Activated CD4-positive, alpha-beta T cell treated with anti-CD3 and anti-CD28 coated beads, Interleukin-2, amount 10 ng/mL, durations not matched to agents 24 days and 14 days (primary cell): ENCODE data around the gene TSHR. TPM values are rescaled to one million over a fixed set of nuclear protein-coding genes. Genes with fewer than 3 reads are reported as not detected.
A peak's percentile ranks its signal among the peaks of the same experiment; 100 is the strongest.

Experiments used
- DNase-seq: peaks from one replicate; pipeline ENCODE4 v3.0.0; 2022
- H3K27ac Mint-ChIP-seq: one replicate; pipeline ENCODE4 v1.8.0; 2022; ENCODE audit warnings: mild to moderate bottlenecking, mixed read lengths
- H3K27me3 Mint-ChIP-seq: one replicate; pipeline ENCODE4 v1.8.0; 2022; ENCODE audit warnings: mixed read lengths
- H3K36me3 Mint-ChIP-seq: one replicate; pipeline ENCODE4 v1.8.0; 2022; ENCODE audit warnings: low read depth, mild to moderate bottlenecking, mixed read lengths
- H3K4me1 Mint-ChIP-seq: one replicate; pipeline ENCODE4 v1.8.0; 2021; ENCODE audit warnings: mixed read lengths
- H3K4me3 Mint-ChIP-seq: one replicate; pipeline ENCODE4 v1.8.0; 2022; ENCODE audit warnings: mild to moderate bottlenecking, moderate library complexity, mixed read lengths
- H3K9me3 Mint-ChIP-seq: one replicate; pipeline ENCODE4 v1.8.0; 2021; ENCODE audit warnings: mixed read lengths
- intact Hi-C: fragments of 100-400 bp; cut with micrococcal nuclease; formaldehyde crosslinking; loops from one replicate; pipeline ENCODE4 v1.15.1; 2023
- total RNA-seq: library from RNA; stranded (reverse); gene quantifications from 2 replicates; pipeline ENCODE4 v1.2.3, GENCODE V29; 2022

TSHR gene
- total RNA-seq, 1 donor from 2014 or later, result not detected

DNA sequence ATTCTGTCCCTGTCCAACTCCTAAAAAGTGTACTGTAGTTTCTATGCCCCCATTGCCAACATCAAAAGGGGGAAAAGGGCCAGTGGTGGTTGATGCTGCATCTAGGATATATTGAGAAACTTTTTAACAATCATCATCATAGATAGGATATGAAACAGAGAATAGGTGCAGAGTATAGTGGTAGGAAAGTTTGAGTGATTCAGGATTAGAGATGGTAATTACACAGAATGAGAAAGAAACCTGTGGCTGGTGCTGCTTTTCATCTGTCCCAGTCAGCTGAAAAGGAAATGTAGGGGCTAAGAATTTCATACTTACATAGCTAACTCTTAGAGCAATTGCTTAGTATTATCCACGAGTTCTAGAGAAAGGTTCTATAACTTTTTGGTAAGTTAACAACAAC is 197.8 kb downstream of the TSHR start:
- Mint-ChIP-seq H3K9me3 (peaks cover 6% of the 10 kb centered on the region), H3K4me3 (no peak overlapping the region), H3K36me3 (no peaks in the 10 kb centered on the region), H3K27ac (peak overlapping the region; percentile 54), H3K4me1 (peaks cover 5% of the 10 kb centered on the region), H3K27me3 (peaks cover 4% of the 10 kb centered on the region)
- no peak for DNase-seq
- intact Hi-C loops, result loop anchor here (1.0 kb wide), 3 partner anchors 11 to 566 kb away; no protein-coding TSS in a partner anchor

DNA sequence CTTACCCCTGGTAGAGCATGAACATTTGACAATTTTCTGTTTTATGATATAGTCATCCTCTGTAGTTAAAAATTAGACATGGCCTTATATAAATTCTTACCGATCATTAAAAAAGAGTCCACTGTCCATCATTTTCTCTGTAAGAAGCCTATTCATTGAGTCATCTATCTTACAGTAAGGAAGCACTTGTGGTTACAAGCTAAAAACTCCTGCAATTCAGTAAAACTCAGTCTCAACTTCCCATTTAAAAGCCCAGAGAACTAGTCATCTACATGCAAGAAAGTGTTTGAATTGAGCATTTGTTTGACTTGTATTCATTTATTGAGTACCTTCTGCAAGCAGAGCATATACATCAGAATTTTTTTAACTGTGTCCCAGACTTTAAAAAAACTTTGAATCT is 202.0 kb downstream of the TSHR start:
- Mint-ChIP-seq H3K36me3 (no peaks in the 10 kb centered on the region), H3K4me1 (peaks cover 5% of the 10 kb centered on the region), H3K9me3 (peaks cover 6% of the 10 kb centered on the region), H3K4me3 (no peak overlapping the region), H3K27ac (no peak overlapping the region), H3K27me3 (peaks cover 4% of the 10 kb centered on the region)
- DNase-seq, result no peak
- intact Hi-C loops, result no loop called here

DNA sequence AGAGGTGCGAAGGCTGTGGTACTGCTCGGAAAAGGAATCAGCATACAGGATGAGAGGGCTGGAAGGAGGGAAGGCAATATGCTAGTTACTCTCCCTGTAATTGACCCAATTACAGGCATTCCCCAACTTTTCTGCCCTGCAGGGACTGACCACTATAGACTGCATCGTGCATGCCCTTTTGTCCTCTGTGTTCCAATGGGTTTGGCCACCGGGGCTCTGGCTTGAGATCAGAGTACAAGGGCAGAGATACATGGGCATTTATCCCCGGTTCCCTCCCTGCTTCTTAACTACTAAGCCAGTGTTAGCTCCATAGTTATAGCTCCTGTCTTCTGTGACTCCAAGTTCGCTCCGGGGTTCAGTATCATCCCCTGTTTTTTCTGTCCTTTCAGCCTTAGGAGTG is 205.7 kb downstream of the TSHR start:
- H3K9me3 Mint-ChIP-seq, result peaks cover 4% of the 10 kb centered on the region
- intact Hi-C loops, result no loop called here
- H3K27ac Mint-ChIP-seq, result no peak overlapping the region
- no peaks in the 10 kb centered on the region for H3K36me3 Mint-ChIP-seq
- H3K4me1 Mint-ChIP-seq, result peaks cover 11% of the 10 kb centered on the region
- DNase-seq, result no peak
- no peaks in the 10 kb centered on the region for H3K27me3 Mint-ChIP-seq
- H3K4me3 Mint-ChIP-seq, result no peak overlapping the region

DNA sequence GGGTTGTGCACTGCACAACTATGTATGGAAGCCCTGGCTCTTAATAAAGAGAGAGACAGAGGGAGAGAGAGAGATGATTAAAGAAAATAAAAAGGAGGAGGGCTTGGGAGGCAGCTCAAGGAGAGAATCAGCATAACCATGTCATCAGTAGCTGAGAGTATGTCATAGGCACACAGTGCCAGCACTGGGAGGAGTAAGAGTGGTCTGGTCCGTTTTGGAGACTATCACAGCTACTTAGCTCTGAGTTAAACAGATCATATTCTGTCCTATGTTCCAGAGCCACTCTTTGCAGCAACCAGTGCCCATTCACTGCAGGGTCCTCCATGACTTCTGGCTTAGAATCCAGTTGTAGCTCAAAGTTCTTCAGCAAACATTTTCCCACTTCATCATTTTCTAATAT is 206.3 kb downstream of the TSHR start:
- intact Hi-C loops, result no loop called here
- Mint-ChIP-seq H3K4me1 (peaks cover 11% of the 10 kb centered on the region), H3K9me3 (no peaks in the 10 kb centered on the region), H3K27ac (no peak overlapping the region), H3K36me3 (no peaks in the 10 kb centered on the region), H3K4me3 (no peak overlapping the region), H3K27me3 (no peaks in the 10 kb centered on the region)
- DNase-seq, result no peak

DNA sequence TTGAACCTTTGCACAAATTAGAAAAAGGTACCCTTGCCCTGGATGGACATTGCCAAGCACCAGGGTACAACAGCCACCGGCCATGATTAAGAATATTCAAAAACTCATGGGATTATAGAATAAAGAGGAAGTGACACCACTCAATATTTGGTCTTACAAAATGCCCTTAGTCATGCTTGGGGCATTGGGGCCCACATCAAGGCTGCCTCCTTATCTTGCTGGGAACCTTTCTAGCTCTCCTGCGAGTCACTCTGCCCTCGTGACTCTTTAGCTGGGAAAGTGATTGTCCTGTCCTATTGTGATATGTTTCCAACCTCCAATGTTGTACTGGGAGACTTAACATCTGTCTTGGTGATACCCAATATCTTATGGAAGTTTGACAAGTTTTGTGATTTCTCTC is 207.5 kb downstream of the TSHR start:
- no peak overlapping the region for H3K4me3 Mint-ChIP-seq
- peaks cover 11% of the 10 kb centered on the region for H3K4me1 Mint-ChIP-seq
- intact Hi-C loops, result no loop called here
- no peaks in the 10 kb centered on the region for H3K36me3 Mint-ChIP-seq
- no peaks in the 10 kb centered on the region for H3K27me3 Mint-ChIP-seq
- H3K9me3 Mint-ChIP-seq, result no peaks in the 10 kb centered on the region
- DNase-seq, result no peak
- H3K27ac Mint-ChIP-seq, result no peak overlapping the region

DNA sequence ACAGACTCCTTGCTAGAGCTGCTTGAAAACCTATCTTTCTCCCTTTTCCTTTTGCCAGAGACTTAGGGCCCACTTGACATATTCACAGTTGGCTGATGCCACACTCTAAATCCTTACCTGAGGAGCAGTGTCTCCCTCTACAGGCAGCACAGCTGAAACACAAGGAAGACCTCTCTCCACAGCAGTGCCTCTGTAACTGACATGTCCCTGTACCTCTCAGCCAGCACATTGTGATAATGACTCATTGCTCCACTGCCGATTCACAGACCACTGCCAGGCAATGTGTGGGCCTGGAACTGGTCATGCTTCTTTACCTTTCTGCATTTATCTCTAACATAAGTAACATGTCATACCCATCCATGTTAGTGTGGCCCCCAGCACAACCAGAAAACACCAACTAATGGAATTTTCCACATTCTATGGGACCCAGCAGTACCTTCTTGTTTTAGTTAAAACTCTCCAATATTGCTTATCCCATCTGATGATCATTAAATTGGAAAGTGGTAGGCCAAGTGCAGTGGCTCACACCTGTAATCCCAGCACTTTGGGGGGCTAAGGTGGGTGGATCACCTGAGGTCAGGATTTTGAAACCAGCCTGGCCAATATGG is 208.8 kb downstream of the TSHR start:
- peak overlapping the region; percentile 30 for H3K27ac Mint-ChIP-seq
- no peaks in the 10 kb centered on the region for H3K9me3 Mint-ChIP-seq
- no peaks in the 10 kb centered on the region for H3K27me3 Mint-ChIP-seq
- intact Hi-C loops, result loop anchor here (1.0 kb wide), 2 partner anchors 11 to 168 kb away; no protein-coding TSS in a partner anchor
- peak; percentile 88 for DNase-seq
- H3K4me1 Mint-ChIP-seq, result peaks cover 23% of the 10 kb centered on the region
- H3K4me3 Mint-ChIP-seq, result no peak overlapping the region
- no peaks in the 10 kb centered on the region for H3K36me3 Mint-ChIP-seq

DNA sequence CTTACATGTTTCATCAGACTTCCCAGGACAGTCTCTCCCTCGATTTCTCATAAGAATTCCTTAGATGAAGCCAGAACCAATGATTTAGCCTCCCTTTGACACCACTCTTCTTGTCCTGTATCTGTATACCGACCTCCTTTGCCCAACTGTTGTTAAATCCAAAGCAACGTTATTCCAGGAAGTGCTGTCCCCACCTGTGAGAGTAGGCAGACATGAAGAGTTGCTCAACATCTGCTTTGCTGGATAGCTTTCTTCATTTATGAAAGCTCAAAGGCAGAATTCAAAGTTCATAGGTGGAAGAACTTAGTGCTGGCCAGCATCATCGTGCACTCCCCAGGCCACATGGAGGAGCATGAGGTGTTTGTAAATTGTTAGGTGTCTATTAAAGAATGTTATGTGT is 209.8 kb downstream of the TSHR start:
- H3K4me1 Mint-ChIP-seq, result peaks cover 32% of the 10 kb centered on the region
- H3K27me3 Mint-ChIP-seq, result no peaks in the 10 kb centered on the region
- peak overlapping the region; percentile 74 for H3K27ac Mint-ChIP-seq
- DNase-seq, result no peak
- no peaks in the 10 kb centered on the region for H3K36me3 Mint-ChIP-seq
- no peak overlapping the region for H3K4me3 Mint-ChIP-seq
- no peaks in the 10 kb centered on the region for H3K9me3 Mint-ChIP-seq
- intact Hi-C loops, result no loop called here

DNA sequence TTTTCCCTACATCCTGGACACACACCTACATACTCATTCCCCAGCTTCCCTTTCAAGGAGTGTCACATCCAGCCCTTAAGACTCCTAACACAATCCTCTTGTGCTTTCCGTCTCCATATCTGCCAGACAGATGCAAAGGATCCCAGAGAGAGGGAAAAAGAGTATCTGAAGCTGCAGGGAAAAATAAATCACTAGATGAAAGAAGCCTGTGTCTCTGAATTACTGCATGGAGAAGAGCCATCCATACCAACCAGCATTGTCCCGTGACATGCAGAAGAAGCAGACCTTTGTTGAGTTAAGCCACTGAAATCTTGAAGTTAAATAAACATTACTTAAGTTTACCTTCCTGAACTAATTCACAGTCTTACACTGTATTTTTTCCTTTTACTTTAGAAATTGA is 210.7 kb downstream of the TSHR start:
- Mint-ChIP-seq H3K27me3 (no peaks in the 10 kb centered on the region), H3K36me3 (no peaks in the 10 kb centered on the region), H3K4me1 (peaks cover 40% of the 10 kb centered on the region), H3K27ac (no peak overlapping the region), H3K4me3 (no peak overlapping the region), H3K9me3 (no peaks in the 10 kb centered on the region)
- intact Hi-C loops, result no loop called here
- DNase-seq, result no peak

DNA sequence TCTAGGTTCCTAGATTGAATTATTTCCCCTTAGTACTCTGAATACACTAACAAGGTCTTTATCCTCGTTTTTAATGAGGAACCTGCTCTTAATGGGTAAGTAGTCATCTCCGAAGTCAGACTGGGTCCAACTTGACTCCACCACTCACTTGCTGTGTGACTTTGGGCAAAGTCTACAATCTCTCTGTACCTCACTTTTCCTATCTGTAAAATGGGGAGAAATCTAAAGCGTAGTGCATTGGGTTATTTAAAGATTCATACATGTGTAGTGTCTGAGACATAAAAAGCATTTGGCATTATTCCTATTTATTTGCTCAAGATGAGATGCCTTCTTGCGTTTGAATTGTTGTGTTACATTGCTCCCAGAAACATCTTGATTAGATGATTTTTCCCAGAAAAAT is 213.8 kb downstream of the TSHR start:
- Mint-ChIP-seq H3K36me3 (peaks cover 1% of the 10 kb centered on the region), H3K27ac (peak overlapping the region; percentile 99), H3K9me3 (no peaks in the 10 kb centered on the region), H3K4me3 (peak overlapping the region; percentile 96), H3K27me3 (no peaks in the 10 kb centered on the region), H3K4me1 (peaks cover 47% of the 10 kb centered on the region)
- intact Hi-C loops, result no loop called here
- no peak for DNase-seq

DNA sequence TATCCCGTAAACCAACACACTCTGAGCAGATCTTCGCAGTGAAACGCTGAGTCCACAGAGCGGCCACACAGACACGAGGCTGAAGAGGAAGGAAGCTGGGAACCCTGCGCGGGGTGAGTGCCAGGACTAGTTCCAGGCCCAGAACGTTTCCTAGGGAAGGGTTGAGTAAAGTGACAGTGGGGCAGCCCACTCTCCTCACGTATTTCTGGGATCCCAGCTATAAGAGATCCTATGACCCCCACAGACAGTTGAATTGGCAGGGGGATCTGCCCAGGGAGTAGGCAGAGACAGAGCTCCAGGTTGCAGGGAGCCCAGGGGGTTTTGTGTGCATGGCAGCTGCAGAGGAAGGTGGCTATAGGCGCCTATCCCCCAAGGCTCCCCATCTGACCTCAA is 214.3 kb downstream of the TSHR start:
- H3K27ac Mint-ChIP-seq, result peak overlapping the region; percentile 99
- H3K9me3 Mint-ChIP-seq, result no peaks in the 10 kb centered on the region
- no peaks in the 10 kb centered on the region for H3K27me3 Mint-ChIP-seq
- intact Hi-C loops, result loop anchor here (1.0 kb wide), 4 partner anchors 50 to 228 kb away; partner anchors contain the start of gene CEP128
- H3K4me1 Mint-ChIP-seq, result peaks cover 44% of the 10 kb centered on the region
- peaks cover 2% of the 10 kb centered on the region for H3K36me3 Mint-ChIP-seq
- H3K4me3 Mint-ChIP-seq, result peak overlapping the region; percentile 96
- no peak for DNase-seq

DNA sequence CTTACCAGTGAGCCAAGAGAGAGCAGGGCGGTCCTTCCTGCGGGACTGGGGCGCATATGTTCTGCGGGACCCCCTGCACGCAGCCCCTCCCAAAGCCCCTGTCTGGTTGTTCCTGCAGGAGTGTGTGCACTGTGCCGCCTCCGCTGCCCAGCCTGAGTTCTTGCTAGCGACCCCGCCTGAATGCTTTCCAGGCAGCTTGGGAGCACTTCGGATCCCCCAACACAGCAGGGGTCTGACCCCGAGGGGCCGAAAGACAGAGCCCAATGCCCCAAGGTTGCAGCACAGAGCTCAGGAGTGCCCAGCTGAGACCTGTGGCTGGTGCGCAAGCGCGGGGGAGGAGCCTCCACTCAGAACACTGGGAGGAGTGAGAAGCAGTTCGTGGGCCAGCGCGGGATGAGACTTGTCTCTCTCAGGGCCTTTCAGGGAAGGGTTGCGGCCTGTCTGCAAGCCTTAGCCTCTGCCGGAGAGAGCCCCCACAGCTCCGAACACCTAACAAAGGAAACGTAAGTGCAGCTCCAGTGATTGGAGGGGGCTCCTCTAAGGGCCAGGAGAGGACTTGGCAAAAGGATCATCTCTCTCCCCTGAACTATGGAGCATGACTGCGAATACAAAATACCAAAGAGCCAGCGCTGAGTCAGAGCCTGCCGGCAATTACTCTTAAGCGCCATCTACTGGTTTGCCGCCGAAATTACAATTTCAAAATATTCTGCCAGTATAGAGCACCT is 214.8 kb downstream of the TSHR start:
- peak overlapping the region; percentile 96 for H3K4me3 Mint-ChIP-seq
- peaks cover 40% of the 10 kb centered on the region for H3K4me1 Mint-ChIP-seq
- intact Hi-C loops, result loop anchor here (1.0 kb wide), 4 partner anchors 49 to 229 kb away; partner anchors contain the start of gene CEP128
- H3K27me3 Mint-ChIP-seq, result no peaks in the 10 kb centered on the region
- DNase-seq, result peak; percentile 96
- peaks cover 2% of the 10 kb centered on the region for H3K36me3 Mint-ChIP-seq
- H3K27ac Mint-ChIP-seq, result peak overlapping the region; percentile 99
- H3K9me3 Mint-ChIP-seq, result no peaks in the 10 kb centered on the region

DNA sequence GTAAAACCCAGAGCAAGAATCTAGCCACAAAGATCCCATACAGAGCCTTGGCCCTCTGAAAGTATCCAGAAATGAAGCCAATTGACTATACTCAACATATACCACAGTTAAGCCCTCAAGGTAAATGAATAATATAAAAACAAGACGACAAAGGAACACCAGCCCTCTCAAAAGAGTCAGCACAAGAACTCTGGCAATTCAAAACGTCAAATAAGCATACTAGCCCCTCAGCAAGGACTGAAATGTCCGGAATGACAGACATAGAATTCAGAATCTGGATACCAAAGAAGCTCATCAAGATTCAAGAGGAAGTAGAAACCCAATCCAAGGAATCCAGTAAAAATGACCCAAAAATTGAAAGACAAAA is 215.4 kb downstream of the TSHR start:
- peaks cover 39% of the 10 kb centered on the region for H3K4me1 Mint-ChIP-seq

DNA sequence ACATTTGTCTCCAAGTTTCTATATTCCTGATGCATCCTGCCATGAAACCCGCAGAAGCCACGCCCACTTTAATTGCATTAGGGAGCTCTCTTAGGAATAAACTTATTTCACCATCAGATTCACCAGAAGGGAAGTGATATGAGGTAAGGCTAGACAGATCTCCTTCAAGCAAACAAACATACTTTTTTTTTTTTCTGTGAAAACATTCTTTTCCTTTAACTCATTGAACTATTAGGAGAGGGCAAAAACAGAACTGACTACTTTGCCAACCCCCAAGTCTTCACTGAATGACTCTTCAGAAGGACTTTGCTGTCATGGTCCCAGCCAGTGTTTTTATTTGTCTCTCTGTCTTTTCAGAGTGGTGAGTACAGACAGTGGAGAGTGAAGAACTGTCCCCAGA is 216.9 kb downstream of the TSHR start:
- intact Hi-C loops, result no loop called here
- H3K36me3 Mint-ChIP-seq, result peaks cover 2% of the 10 kb centered on the region
- H3K9me3 Mint-ChIP-seq, result no peaks in the 10 kb centered on the region
- H3K4me3 Mint-ChIP-seq, result no peak overlapping the region
- no peaks in the 10 kb centered on the region for H3K27me3 Mint-ChIP-seq
- no peak for DNase-seq
- H3K27ac Mint-ChIP-seq, result no peak overlapping the region
- peaks cover 41% of the 10 kb centered on the region for H3K4me1 Mint-ChIP-seq

More for the DNA sequence above, 215.4 kb downstream of the TSHR start:
- H3K27me3 Mint-ChIP-seq, result no peaks in the 10 kb centered on the region
- H3K36me3 Mint-ChIP-seq, result peaks cover 2% of the 10 kb centered on the region
- no peak for DNase-seq
- peak overlapping the region; percentile 99 for H3K27ac Mint-ChIP-seq
- peak overlapping the region; percentile 96 for H3K4me3 Mint-ChIP-seq
- intact Hi-C loops, result loop anchor here (1.0 kb wide), 4 partner anchors 48 to 230 kb away; partner anchors contain the start of gene CEP128
- H3K9me3 Mint-ChIP-seq, result no peaks in the 10 kb centered on the region

DNA sequence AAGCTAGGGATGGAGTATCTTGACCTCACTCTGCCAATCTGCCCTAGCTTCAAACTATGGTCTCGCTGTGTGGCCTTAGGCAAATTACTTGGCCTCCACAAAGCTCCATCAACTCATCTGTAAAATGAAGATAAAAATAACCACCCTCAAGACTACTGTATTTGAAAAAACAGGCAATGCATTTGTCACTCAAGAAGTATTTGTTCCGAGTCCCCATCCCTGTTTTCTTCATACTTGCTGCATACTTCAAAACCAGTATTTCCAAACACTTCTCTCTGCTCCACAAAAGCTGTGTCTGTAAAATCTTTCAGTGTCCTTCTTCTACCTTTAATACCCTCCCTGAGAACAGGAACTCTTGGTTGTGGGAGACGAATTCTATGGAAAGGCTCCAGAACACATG is 217.5 kb downstream of the TSHR start:
- intact Hi-C loops, result no loop called here
- no peak overlapping the region for H3K27ac Mint-ChIP-seq
- H3K27me3 Mint-ChIP-seq, result no peaks in the 10 kb centered on the region
- H3K9me3 Mint-ChIP-seq, result no peaks in the 10 kb centered on the region
- H3K4me1 Mint-ChIP-seq, result peaks cover 42% of the 10 kb centered on the region
- no peak for DNase-seq
- H3K36me3 Mint-ChIP-seq, result peaks cover 2% of the 10 kb centered on the region
- no peak overlapping the region for H3K4me3 Mint-ChIP-seq
